ENCODE results near the gene ARHGEF28.

- TF ChIP-seq CTCF (IDR thresholded peaks at IDR 0.05; ENCODE audit: low read depth, low read length, poor library complexity, severe bottlenecking) (no peak), EZH2phosphoT487 (IDR thresholded peaks at IDR 0.05; ENCODE audit: borderline replicate concordance, low read length) (no peak)
Measured at GRCh38 chr5:73906277-73906676, 280.3 kb downstream of the ARHGEF28 start.

Data from DOHH2 (cell line).